ENCODE measurements around the gene CRIM1. TPM values are rescaled to one million over a fixed set of nuclear protein-coding genes. Genes with fewer than 3 reads are reported as not detected.
A peak's percentile ranks its signal among the peaks of the same experiment; 100 is the strongest.

Gene CRIM1
- total and polyA plus RNA-seq, 7 donors, result 10.2 to 68.1 (median 53.1) TPM

DNA sequence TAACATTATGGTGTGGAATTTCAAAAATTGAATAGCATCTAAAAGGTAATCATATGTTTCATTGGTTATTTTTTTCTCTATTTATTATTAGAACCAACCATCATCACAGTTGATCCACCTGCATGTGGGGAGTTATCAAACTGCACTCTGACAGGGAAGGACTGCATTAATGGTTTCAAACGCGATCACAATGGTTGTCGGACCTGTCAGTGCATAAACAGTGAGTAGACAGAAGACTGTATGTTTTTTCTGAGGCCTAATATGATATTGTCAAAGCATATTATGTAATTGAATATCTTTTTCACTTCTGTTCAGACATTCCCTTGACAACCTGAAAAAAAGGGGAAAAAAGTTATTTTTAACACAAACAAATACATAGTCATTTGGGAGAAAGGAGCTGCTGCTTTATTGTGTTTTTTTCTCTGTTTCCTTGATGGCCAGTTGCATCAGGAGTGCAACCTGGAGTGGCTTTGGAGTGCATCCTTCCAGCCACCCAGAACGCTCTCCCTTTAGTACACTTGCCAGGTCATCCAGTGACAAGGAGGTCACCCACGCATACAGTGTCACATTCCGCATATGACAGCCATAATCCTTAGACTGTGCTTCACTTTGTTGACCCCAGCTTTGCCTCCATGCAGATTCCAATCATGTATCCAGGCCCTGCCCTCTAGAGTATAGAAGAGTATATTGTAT is 143.7 kb downstream of the CRIM1 start:
- WGBS, 3 donors, result 79 to 91% (median 83%) methylated on average over 6 of the region's 6 CpGs
- H3K27ac ChIP-seq, result no peak overlapping the region
- peaks cover 34% of the 10 kb centered on the region for H3K4me1 ChIP-seq
- H3K4me3 ChIP-seq, result no peak overlapping the region
- peaks cover 3 to 55% of the 10 kb centered on the region in 2 donors for H3K36me3 ChIP-seq (ENCODE audit: insufficient read depth in 1 of 2, low read depth in 1 of 2)
- DNase-seq (no peak), ATAC-seq (no peak)
- intact Hi-C loops (cut with DNase I), result no loop called here
- TF ChIP-seq, protein P1, sequence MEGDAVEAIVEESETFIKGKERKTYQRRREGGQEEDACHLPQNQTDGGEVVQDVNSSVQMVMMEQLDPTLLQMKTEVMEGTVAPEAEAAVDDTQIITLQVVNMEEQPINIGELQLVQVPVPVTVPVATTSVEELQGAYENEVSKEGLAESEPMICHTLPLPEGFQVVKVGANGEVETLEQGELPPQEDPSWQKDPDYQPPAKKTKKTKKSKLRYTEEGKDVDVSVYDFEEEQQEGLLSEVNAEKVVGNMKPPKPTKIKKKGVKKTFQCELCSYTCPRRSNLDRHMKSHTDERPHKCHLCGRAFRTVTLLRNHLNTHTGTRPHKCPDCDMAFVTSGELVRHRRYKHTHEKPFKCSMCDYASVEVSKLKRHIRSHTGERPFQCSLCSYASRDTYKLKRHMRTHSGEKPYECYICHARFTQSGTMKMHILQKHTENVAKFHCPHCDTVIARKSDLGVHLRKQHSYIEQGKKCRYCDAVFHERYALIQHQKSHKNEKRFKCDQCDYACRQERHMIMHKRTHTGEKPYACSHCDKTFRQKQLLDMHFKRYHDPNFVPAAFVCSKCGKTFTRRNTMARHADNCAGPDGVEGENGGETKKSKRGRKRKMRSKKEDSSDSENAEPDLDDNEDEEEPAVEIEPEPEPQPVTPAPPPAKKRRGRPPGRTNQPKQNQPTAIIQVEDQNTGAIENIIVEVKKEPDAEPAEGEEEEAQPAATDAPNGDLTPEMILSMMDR (IDR thresholded peaks at IDR 0.05), result no peak
- no peaks in the 10 kb centered on the region for H3K9me3 ChIP-seq
- H3K27me3 ChIP-seq (ENCODE audit: insufficient read depth in 3 of 3, low read length in 2 of 3), result no peaks in the 10 kb centered on the region

DNA sequence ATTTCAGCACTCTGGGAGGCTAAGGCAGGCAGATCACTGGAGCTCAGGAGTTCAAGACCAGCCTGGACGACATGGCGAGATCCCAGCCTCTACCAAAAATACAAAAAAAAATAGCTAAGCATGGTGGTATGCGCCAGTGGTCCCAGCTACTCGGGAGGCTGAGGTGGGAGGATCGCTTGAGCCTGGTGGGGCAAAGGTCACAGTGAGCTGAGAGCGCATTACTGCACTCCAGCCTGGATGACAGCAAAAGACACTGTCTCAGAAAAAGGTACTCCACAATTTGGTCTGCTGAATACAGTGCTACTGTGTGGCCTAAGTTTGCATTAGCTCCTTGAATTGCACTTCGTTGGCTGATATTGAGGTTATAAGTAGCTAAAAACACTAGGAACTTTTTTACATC is 144.5 kb downstream of the CRIM1 start:
- intact Hi-C loops (cut with DNase I), result loop anchor here in 1 of 2 donors (5.0 kb wide), 1 partner anchor 143 kb away; the partner anchor contains the start of gene CRIM1
- H3K27me3 ChIP-seq (ENCODE audit: insufficient read depth in 3 of 3, low read length in 2 of 3), result no peaks in the 10 kb centered on the region
- no peaks in the 10 kb centered on the region for H3K9me3 ChIP-seq
- no peak overlapping the region for H3K4me3 ChIP-seq
- no peak overlapping the region for H3K27ac ChIP-seq
- H3K4me1 ChIP-seq, result peaks cover 26% of the 10 kb centered on the region
- 96 to 97% (median 97%) methylated on average over 7 of the region's 7 CpGs for WGBS, 3 donors
- TF ChIP-seq, protein P1 (IDR thresholded peaks at IDR 0.05), result no peak
- no peak for DNase-seq
- ATAC-seq, result no peak
- H3K36me3 ChIP-seq (ENCODE audit: insufficient read depth in 1 of 2, low read depth in 1 of 2), result peaks cover 3 to 63% of the 10 kb centered on the region in 2 donors

DNA sequence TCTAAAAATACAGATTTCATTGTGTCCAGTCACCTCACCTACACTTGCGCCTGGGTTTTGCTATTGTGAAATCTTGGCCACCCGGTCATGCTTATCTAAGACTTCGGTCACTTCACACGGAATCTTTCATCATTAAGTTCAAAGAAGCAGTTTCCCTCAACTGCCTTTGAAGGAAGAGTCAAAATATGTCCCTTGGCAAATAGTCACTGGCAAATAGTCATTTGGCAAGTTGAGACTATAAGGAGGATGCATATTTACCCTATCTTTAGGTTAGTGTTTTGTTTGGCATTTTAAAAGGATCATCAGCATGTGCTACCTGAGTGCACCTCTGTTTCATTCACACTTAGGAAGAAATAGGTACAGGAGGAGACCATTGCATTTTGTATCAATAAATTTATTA is 146.5 kb downstream of the CRIM1 start:
- TF ChIP-seq, protein P1 (IDR thresholded peaks at IDR 0.05), result no peak
- H3K36me3 ChIP-seq (ENCODE audit: insufficient read depth in 1 of 2, low read depth in 1 of 2), result peaks cover 5 to 78% of the 10 kb centered on the region in 2 donors
- peaks cover 9% of the 10 kb centered on the region for H3K4me1 ChIP-seq
- no peaks in the 10 kb centered on the region for H3K27me3 ChIP-seq (ENCODE audit: insufficient read depth in 3 of 3, low read length in 2 of 3)
- intact Hi-C loops (cut with DNase I), result loop anchor here in 1 of 2 donors (5.0 kb wide), 1 partner anchor 145 kb away; the partner anchor contains the start of gene CRIM1
- H3K4me3 ChIP-seq, result no peak overlapping the region
- WGBS, 3 donors, result 85 to 88% (median 87%) methylated on average over 4 of the region's 4 CpGs
- DNase-seq, result no peak
- no peak overlapping the region for H3K27ac ChIP-seq
- H3K9me3 ChIP-seq, result no peaks in the 10 kb centered on the region
- no peak for ATAC-seq

DNA sequence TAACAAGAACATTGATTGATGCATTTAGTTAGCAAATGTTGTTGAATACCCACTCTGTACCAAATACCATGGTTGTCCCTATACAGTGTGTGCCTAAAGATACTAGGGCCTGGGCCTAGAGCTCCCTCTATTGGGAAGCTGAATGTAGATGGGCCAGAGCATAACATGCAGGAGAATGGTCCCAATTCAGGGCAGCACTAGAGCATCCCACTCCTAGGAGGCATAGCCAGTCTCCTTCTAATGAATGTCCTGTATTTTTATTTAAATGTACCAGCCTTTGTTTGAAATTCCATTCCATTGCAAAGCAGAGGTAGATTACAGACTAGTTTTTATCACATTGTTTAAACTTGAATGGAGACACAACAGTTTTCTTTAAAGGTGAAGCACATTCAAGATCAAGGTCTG is 151.8 kb downstream of the CRIM1 start:
- Histone ChIP-seq H3K36me3 (ENCODE audit: insufficient read depth in 1 of 2, low read depth in 1 of 2) (peaks cover 10 to 85% of the 10 kb centered on the region in 2 donors), H3K9me3 (no peaks in the 10 kb centered on the region), H3K4me3 (no peak overlapping the region), H3K27ac (no peak overlapping the region), H3K27me3 (ENCODE audit: insufficient read depth in 3 of 3, low read length in 2 of 3) (no peaks in the 10 kb centered on the region), H3K4me1 (no peaks in the 10 kb centered on the region)
- intact Hi-C loops (cut with DNase I), result loop anchor here in 1 of 2 donors (5.0 kb wide), 1 partner anchor 150 kb away; the partner anchor contains the start of gene CRIM1
- no peak for DNase-seq
- TF ChIP-seq, protein P1 (IDR thresholded peaks at IDR 0.05), result peak; percentile 66
- peak; percentile 48 to 85 (median 76) for ATAC-seq
